Measurements from ENCODE around the gene DOCK6. TPM values are rescaled to one million over a fixed set of nuclear protein-coding genes. Genes with fewer than 3 reads are reported as not detected.

The DOCK6 gene
- total RNA-seq, 1 donor from 2014 or later = 65.8 TPM

DNA sequence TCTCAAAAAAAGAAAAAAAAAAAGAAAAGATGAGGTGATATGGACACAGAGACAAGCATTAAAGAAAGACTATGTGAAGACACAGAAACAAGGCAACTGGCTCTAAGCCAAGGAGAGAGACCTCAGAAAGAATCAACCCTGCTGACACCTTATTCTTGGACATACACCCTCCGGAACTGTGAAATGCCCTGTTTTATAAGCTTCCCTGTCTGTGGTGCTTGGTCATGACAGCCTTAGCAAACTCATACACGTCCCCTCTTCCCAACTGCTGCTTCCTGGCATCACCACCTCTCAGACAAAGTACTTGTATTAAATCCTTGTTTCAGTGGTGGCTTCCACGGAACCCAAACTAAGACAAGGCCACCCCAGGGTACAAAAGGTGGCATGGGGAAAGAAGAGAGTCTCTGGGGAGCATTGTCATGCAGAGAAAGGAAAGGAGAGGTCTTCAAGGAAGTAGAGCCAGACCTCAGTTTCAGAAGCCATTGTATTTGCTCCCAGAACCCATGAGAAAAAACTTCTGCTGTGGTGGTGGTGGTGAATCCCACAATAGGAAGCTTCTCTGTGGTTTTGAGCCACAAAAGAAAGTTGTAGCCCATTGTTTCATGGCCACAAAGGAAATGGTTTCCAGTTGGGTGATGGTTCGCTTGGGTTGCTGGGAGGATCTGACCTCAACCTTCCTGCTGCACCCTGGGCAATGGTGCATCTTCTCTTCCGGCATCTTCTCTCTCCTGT lies 17.3 kb upstream of the DOCK6 start:
- intact Hi-C loops (cut with DNase I) = no loop called here
- no peak overlapping the region for H3K27ac ChIP-seq
- no peaks in the 10 kb centered on the region for H3K4me1 ChIP-seq
- H3K9me3 ChIP-seq = no peaks in the 10 kb centered on the region
- no peaks in the 10 kb centered on the region for H3K36me3 ChIP-seq
- DNase-seq (ENCODE audit: extremely low spot score in 2 of 2) = no peak
- TF ChIP-seq POLR2A (IDR thresholded peaks at IDR 0.05) (no peak), POLR2AphosphoS5 (IDR thresholded peaks at IDR 0.05; ENCODE audit: insufficient read depth in 1 of 2, low read depth in 1 of 2) (no peak)
- TF ChIP-seq, protein P1, sequence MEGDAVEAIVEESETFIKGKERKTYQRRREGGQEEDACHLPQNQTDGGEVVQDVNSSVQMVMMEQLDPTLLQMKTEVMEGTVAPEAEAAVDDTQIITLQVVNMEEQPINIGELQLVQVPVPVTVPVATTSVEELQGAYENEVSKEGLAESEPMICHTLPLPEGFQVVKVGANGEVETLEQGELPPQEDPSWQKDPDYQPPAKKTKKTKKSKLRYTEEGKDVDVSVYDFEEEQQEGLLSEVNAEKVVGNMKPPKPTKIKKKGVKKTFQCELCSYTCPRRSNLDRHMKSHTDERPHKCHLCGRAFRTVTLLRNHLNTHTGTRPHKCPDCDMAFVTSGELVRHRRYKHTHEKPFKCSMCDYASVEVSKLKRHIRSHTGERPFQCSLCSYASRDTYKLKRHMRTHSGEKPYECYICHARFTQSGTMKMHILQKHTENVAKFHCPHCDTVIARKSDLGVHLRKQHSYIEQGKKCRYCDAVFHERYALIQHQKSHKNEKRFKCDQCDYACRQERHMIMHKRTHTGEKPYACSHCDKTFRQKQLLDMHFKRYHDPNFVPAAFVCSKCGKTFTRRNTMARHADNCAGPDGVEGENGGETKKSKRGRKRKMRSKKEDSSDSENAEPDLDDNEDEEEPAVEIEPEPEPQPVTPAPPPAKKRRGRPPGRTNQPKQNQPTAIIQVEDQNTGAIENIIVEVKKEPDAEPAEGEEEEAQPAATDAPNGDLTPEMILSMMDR (IDR thresholded peaks at IDR 0.05) = no peak
- no peaks in the 10 kb centered on the region for H3K27me3 ChIP-seq
- no peak overlapping the region for H3K4me3 ChIP-seq

DNA sequence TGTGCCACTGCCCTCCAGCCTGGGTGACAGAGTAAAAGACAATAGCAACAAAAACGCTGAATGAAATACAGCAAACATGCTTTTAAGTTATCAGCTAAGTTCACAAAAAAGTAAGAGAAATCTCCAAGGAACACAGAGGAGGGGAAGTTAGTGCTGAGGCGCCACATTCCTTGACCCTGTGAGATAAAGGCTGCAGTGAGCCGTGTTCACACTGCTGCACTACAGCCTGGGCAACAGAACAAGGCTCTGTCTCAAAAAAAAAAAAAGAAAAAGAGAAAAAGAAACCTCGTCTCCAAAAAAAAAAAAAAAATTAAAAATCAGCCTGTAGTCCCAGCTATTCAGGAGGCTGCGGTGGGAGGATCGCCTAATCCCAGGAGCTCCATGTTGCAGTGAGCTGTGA lies 16.3 kb upstream of the DOCK6 start:
- no peak for DNase-seq (ENCODE audit: extremely low spot score in 2 of 2)
- no peak overlapping the region for H3K4me3 ChIP-seq
- H3K9me3 ChIP-seq = no peaks in the 10 kb centered on the region
- no peaks in the 10 kb centered on the region for H3K4me1 ChIP-seq
- H3K27ac ChIP-seq = no peak overlapping the region
- TF ChIP-seq POLR2A (IDR thresholded peaks at IDR 0.05) (no peak), POLR2AphosphoS5 (IDR thresholded peaks at IDR 0.05; ENCODE audit: insufficient read depth in 1 of 2, low read depth in 1 of 2) (no peak)
- TF ChIP-seq, protein P1 (IDR thresholded peaks at IDR 0.05) = no peak
- intact Hi-C loops (cut with DNase I) = no loop called here
- no peaks in the 10 kb centered on the region for H3K27me3 ChIP-seq
- no peaks in the 10 kb centered on the region for H3K36me3 ChIP-seq

DNA sequence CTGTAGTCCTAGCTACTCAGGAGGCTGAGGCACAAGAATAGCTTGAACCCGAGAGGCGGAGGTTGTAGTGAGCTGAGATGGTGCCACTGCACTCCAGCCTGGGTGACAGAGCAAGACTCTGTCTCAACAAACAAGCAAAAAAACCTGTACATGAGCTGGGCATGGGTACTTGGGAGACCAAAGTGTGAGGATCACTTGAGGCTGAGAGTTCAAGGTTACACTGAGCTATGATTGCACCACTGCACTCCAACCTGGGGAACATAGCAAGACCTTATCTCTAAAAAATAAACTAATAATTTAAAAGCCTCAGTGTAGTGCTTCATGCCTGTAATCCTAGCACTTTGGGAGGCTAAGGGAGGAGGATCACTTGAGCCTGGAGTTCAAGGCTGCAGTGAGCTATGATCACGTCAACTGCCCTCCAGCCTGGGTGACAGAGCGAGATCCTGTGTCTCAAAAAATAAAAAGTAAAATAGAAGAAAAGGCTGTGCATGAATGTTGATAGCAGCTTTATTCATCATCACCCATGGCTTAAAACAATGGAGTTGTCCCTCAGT lies 12.3 kb upstream of the DOCK6 start:
- H3K4me1 ChIP-seq = peaks cover 2% of the 10 kb centered on the region
- TF ChIP-seq POLR2A (IDR thresholded peaks at IDR 0.05) = no peak
- intact Hi-C loops (cut with DNase I) = no loop called here
- no peak overlapping the region for H3K4me3 ChIP-seq
- no peaks in the 10 kb centered on the region for H3K36me3 ChIP-seq
- DNase-seq (ENCODE audit: extremely low spot score in 2 of 2) = no peak
- H3K27ac ChIP-seq = no peak overlapping the region
- H3K27me3 ChIP-seq = no peaks in the 10 kb centered on the region
- H3K9me3 ChIP-seq = no peaks in the 10 kb centered on the region

DNA sequence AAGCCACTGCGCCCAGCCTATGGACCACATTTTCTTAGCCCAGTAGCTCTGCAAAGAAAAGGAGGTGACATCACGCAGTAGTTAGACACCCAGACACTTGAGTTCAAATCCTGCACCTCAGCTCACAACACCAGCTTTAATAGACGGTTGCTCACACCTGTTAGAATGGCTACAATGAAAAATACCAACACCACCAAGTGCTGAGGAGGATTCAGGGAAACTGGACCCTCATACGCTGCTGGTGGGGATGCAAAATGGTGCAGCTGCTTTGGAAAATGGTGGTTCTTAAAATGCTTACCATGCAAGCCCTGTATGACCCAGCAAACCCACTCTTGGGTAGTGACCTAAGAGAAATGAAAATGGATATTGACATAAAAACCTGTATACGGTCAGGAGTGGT lies 11.7 kb upstream of the DOCK6 start:
- no peak for DNase-seq (ENCODE audit: extremely low spot score in 2 of 2)
- no peaks in the 10 kb centered on the region for H3K36me3 ChIP-seq

DNA sequence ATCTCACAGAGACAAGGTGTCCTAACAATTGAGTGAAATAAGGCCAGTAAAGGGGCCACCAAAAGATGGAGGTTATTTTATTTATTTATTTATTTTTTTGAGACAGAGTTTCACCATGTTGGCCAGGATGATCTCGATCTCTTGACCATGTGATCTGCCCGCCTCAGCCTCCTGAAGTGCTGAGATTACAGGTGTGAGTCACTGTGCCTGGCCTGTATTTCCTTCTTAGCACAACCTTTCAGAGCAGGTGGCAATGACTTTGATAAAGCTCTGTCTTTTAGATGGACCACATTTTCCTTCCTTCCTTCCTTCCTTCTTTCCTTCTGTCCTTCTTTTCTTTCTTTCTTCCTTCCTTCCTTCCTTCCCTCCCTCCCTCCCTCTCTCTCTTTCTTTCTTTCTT lies 11.0 kb upstream of the DOCK6 start:
- H3K27me3 ChIP-seq = no peaks in the 10 kb centered on the region
- no peak overlapping the region for H3K4me3 ChIP-seq
- TF ChIP-seq, protein P1 (IDR thresholded peaks at IDR 0.05) = no peak
- TF ChIP-seq POLR2AphosphoS5 (IDR thresholded peaks at IDR 0.05; ENCODE audit: insufficient read depth in 1 of 2, low read depth in 1 of 2) = no peak
- no peak for TF ChIP-seq POLR2A (IDR thresholded peaks at IDR 0.05)
- no peak overlapping the region for H3K27ac ChIP-seq
- intact Hi-C loops (cut with DNase I) = no loop called here
- H3K36me3 ChIP-seq = no peaks in the 10 kb centered on the region
- DNase-seq (ENCODE audit: extremely low spot score in 2 of 2) = no peak
- H3K9me3 ChIP-seq = no peaks in the 10 kb centered on the region
- peaks cover 11% of the 10 kb centered on the region for H3K4me1 ChIP-seq

More for the DNA sequence above, 11.7 kb upstream of the DOCK6 start:
- no peaks in the 10 kb centered on the region for H3K9me3 ChIP-seq
- intact Hi-C loops (cut with DNase I) = no loop called here
- TF ChIP-seq POLR2AphosphoS5 (IDR thresholded peaks at IDR 0.05; ENCODE audit: insufficient read depth in 1 of 2, low read depth in 1 of 2) (no peak), POLR2A (IDR thresholded peaks at IDR 0.05) (no peak)
- TF ChIP-seq, protein P1 (IDR thresholded peaks at IDR 0.05) = no peak
- H3K27ac ChIP-seq = no peak overlapping the region
- H3K4me3 ChIP-seq = no peak overlapping the region
- no peaks in the 10 kb centered on the region for H3K27me3 ChIP-seq
- H3K4me1 ChIP-seq = peaks cover 8% of the 10 kb centered on the region
